HepG2 (cell line): ENCODE data around the gene BEGAIN. TPM values are rescaled to one million over a fixed set of nuclear protein-coding genes. Genes with fewer than 3 reads are reported as not detected.

Experiments
- ATAC-seq: fragments of 200-7000 bp; cut with Tn5 transposase; 3 replicates; pipeline ENCODE4 v1.9.1; 2020; ENCODE audit warnings: mild to moderate bottlenecking, moderate library complexity
- BruUV-seq: library from RNA; stranded (reverse); fragments of 400-500 nt; replicated peaks from 2 replicates; lab custom pipeline; 2021; lab: Mats Ljungman, UMichigan
- CTCF ChIA-PET: fragments of 300-600 bp; formaldehyde crosslinking; extraction: SDS; loops from one replicate; lab custom pipeline; 2021; ENCODE audit warnings: low total read pairs, inconsistent platforms, low intra/inter-chr PET ratio; lab: Yijun Ruan, JAX
- POLR2A ChIA-PET: fragments of 350-600 bp; sonication (Branson Sonifier 250); formaldehyde crosslinking; loops from one replicate; lab custom pipeline; 2020; ENCODE audit warnings: antibody characterized with exemption, inconsistent platforms; lab: Yijun Ruan, JAX
- DNase-seq: peaks from one replicate; pipeline ENCODE4 v3.0.0-alpha.2; 2015; ENCODE audit warnings: low spot score
- FAIRE-seq: peaks from 3 replicates; lab custom pipeline; 2011; peaks lifted over from hg19 to GRCh38; lab: Jason Lieb, UNC
- H2AFZ ChIP-seq: one replicate; pipeline ENCODE4 v1.6.1; 2011; ENCODE audit warnings: low read length, inconsistent platforms
- H3K27ac ChIP-seq: fragments of 300-600 bp; 3 replicates; pipeline ENCODE4 v1.8.0; 2011; ENCODE audit warnings: mixed run types, mild to moderate bottlenecking, mixed read lengths, low read length, inconsistent platforms; ENCODE audit not compliant: insufficient read depth; ENCODE audit errors: extremely low read length
- H3K27me3 ChIP-seq, 2 experiments: fragments of 200-600 bp in 1 of 2; 2 replicates in 1 of 2; 3 replicates in 1 of 2; pipeline versions ENCODE4 v1.6.0 to v1.8.0; 2011; ENCODE audit warnings: low read length in 2 of 2, mild to moderate bottlenecking in 2 of 2, moderate library complexity in 2 of 2, inconsistent platforms in 1 of 2; ENCODE audit not compliant: insufficient read depth in 2 of 2, control insufficient read depth in 1 of 2
- H3K36me3 ChIP-seq, 2 experiments: fragments of 200-600 bp in 1 of 2; replicated peaks in 1 of 2; 2 replicates in 1 of 2; 3 replicates in 1 of 2; pipeline versions ENCODE4 v1.5.1 to v1.8.0; 2011; ENCODE audit warnings: low read length in 2 of 2, inconsistent platforms in 1 of 2; ENCODE audit not compliant: insufficient read depth in 2 of 2, control insufficient read depth in 1 of 2
- H3K4me1 ChIP-seq: 2 replicates; pipeline ENCODE4 v1.5.1; 2012; ENCODE audit warnings: low read length, inconsistent platforms; ENCODE audit not compliant: insufficient read depth
- H3K4me2 ChIP-seq: 2 replicates; pipeline ENCODE4 v1.6.0; 2011; ENCODE audit warnings: low read depth, low read length, inconsistent platforms
- H3K4me3 ChIP-seq, 3 experiments: fragments of 200-600 bp in 1 of 3; sonication (generic), shearing (Covaris generic) in 1 of 3; replicated peaks in 1 of 3; 2 replicates each; pipeline ENCODE4 v1.5.1; 2011 to 2016; ENCODE audit warnings: low read length in 3 of 3, inconsistent platforms in 2 of 3, low read depth in 2 of 3, mild to moderate bottlenecking in 2 of 3, control low read depth in 1 of 3, mixed read lengths in 1 of 3; ENCODE audit not compliant: insufficient read depth in 1 of 3
- H3K79me2 ChIP-seq: one replicate; pipeline ENCODE4 v1.6.1; 2011; ENCODE audit warnings: low read length, inconsistent platforms; ENCODE audit not compliant: insufficient read depth
- H3K9ac ChIP-seq: 2 replicates; pipeline ENCODE4 v1.6.0; 2011; ENCODE audit warnings: mild to moderate bottlenecking, low read depth, low read length, inconsistent platforms; ENCODE audit not compliant: insufficient read depth
- H3K9me3 ChIP-seq: 2 replicates; pipeline ENCODE4 v1.5.1; 2012; ENCODE audit warnings: mild to moderate bottlenecking, low read length
- H4K20me1 ChIP-seq: 2 replicates; pipeline ENCODE4 v1.6.0; 2011; ENCODE audit warnings: inconsistent platforms, mild to moderate bottlenecking, low read length, moderate library complexity; ENCODE audit not compliant: insufficient read depth
- CCDC6 ChIP-seq: sonication (generic); formaldehyde crosslinking; IDR thresholded peaks from 2 replicates; pipeline ENCODE4 v1.8.1; 2022; ENCODE audit warnings: mild to moderate bottlenecking, missing genetic modification reagents, moderate library complexity
- MZF1 ChIP-seq: sonication (generic); formaldehyde crosslinking; IDR thresholded peaks from 2 replicates; pipeline ENCODE4 v1.8.1; 2023; ENCODE audit warnings: mild to moderate bottlenecking, missing genetic modification reagents, borderline replicate concordance
- PCBP2 ChIP-seq: fragments of 200-400 bp; formaldehyde crosslinking; optimal IDR thresholded peaks from 2 replicates; pipeline ENCODE3; 2018; ENCODE audit warnings: low read length, low read depth; ENCODE audit not compliant: poor library complexity, severe bottlenecking
- PLRG1 ChIP-seq: fragments of 450-650 bp; conservative IDR thresholded peaks from 2 replicates; pipeline ENCODE4 v1.6.1; 2016
- SMARCE1 ChIP-seq: fragments of 450-650 bp; IDR thresholded peaks from 2 replicates; pipeline ENCODE4 v1.6.1; 2017; ENCODE audit warnings: borderline replicate concordance
- TGIF2 ChIP-seq: IDR thresholded peaks from 2 replicates; pipeline ENCODE4 v1.6.1; 2016; ENCODE audit warnings: control low read depth, missing compliant biosample characterization
- ZBTB42 ChIP-seq: sonication (generic); formaldehyde crosslinking; IDR thresholded peaks from 2 replicates; pipeline ENCODE4 v1.5.0; 2020; ENCODE audit warnings: mild to moderate bottlenecking, missing genetic modification reagents
- ZNF260 ChIP-seq: sonication (generic); formaldehyde crosslinking; IDR thresholded peaks from 2 replicates; pipeline ENCODE4 v1.4.0; 2020; ENCODE audit warnings: missing genetic modification reagents, low read depth, mild to moderate bottlenecking, borderline replicate concordance
- ZNF44 ChIP-seq: sonication (generic); formaldehyde crosslinking; IDR thresholded peaks from 2 replicates; pipeline ENCODE4 v1.5.1; 2020; ENCODE audit warnings: mild to moderate bottlenecking, missing genetic modification reagents
- WGBS: methylation state at CpG from one replicate; pipeline ENCODE4 v1.1.6; 2017; ENCODE audit warnings: low lambda C conversion rate; 5-methylcytosine and 5-hydroxymethylcytosine counted together
- in situ Hi-C: cut with HindIII; loops from 2 replicates; pipeline ENCODE4 v1.10.0; 2017; ENCODE audit warnings: low pct_unique_long_range_greater_than_20kb; ENCODE audit not compliant: extremely low pct_ligation_motif_present
- intact Hi-C: fragments of 100-400 bp; cut with micrococcal nuclease; formaldehyde crosslinking; loops from one replicate; pipeline ENCODE4 v1.10.0; 2022; ENCODE audit not compliant: unreplicated experiment
- polyA plus RNA-seq, 8 experiments: library from polyadenylated mRNA; depleted of rRNA in 3 of 8; stranded (reverse) in 7 of 8; unstranded in 1 of 8; fragments of >200 nt; fragmentation: Illumina TruSeq in 4 of 8; extraction: Trizol in 4 of 8; gene quantifications; 2 replicates each; pipeline versions ENCODE4 v1.2.1 to v1.2.3, GENCODE V29; 2011 to 2016; ENCODE audit warnings: low read depth in 4 of 8, missing spikeins in 1 of 8, mixed read lengths in 1 of 8; ENCODE audit not compliant: insufficient read depth in 1 of 8
- total RNA-seq, 5 experiments: library from RNA; depleted of rRNA; stranded (reverse); fragments of >200 nt; fragmentation: Illumina TruSeq; extraction: Trizol; gene quantifications; 2 replicates each; pipeline ENCODE4 v1.2.3, GENCODE V29; 2016; ENCODE audit warnings: low read depth in 1 of 5
- TF ChIP-seq, protein P1 (sequence below): sonication (generic); formaldehyde crosslinking; IDR thresholded peaks from 2 replicates; pipeline ENCODE4 v1.5.0; 2020; ENCODE audit warnings: mild to moderate bottlenecking, missing genetic modification reagents
- TF ChIP-seq, protein P2 (sequence below): sonication (generic); formaldehyde crosslinking; IDR thresholded peaks from 2 replicates; pipeline ENCODE4 v1.4.0; 2020; ENCODE audit warnings: missing genetic modification reagents, borderline replicate concordance
- TF ChIP-seq, protein P3 (sequence below): sonication (generic); formaldehyde crosslinking; IDR thresholded peaks from one replicate; pipeline ENCODE4 v1.5.1; 2020; ENCODE audit warnings: mild to moderate bottlenecking, missing genetic modification reagents; ENCODE audit errors: not compliant biosample characterization

The BEGAIN gene
- total and polyA plus RNA-seq, 2 of the 13 experiments (the other 11 are each of a cell fraction or from before 2014, with no cell fraction given): not detected

DNA sequence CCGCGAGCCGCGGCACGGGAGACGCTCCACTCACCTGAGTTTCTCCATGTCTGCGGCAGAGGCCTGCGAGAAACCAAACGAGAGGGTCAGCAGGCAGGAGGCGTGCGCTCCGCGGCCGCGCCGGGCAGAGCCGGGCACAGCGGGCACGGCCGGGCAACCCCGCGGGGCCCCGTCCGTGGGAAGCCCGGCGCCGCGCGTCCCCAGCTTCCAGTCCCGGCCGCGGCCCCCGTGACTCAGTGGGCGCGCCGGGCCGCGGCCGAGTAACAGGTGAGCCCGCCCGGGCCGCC, 19.4 kb downstream of the BEGAIN start:
- Histone ChIP-seq H2AFZ (no peak overlapping the region), H3K4me3 (no peak overlapping the region), H4K20me1 (no peaks in the 10 kb centered on the region), H3K9me3 (no peaks in the 10 kb centered on the region), H3K4me2 (no peak overlapping the region), H3K79me2 (no peaks in the 10 kb centered on the region), H3K4me1 (no peaks in the 10 kb centered on the region), H3K27me3 (peaks cover 19 to 87% of the 10 kb centered on the region in 2 experiments), H3K36me3 (no peaks in the 10 kb centered on the region), H3K27ac (no peak overlapping the region), H3K9ac (no peak overlapping the region)
- BruUV-seq: no TSS peak
- DNase-seq (no peak), ATAC-seq (no peak)
- ChIA-PET POLR2A (no interaction called here), CTCF (no interaction called here)
- TF ChIP-seq CCDC6: no peak
- TF ChIP-seq ZNF44 (CRISPR knock-in tag): no peak
- TF ChIP-seq MZF1 (CRISPR knock-in tag): no peak
- TF ChIP-seq, protein P1, sequence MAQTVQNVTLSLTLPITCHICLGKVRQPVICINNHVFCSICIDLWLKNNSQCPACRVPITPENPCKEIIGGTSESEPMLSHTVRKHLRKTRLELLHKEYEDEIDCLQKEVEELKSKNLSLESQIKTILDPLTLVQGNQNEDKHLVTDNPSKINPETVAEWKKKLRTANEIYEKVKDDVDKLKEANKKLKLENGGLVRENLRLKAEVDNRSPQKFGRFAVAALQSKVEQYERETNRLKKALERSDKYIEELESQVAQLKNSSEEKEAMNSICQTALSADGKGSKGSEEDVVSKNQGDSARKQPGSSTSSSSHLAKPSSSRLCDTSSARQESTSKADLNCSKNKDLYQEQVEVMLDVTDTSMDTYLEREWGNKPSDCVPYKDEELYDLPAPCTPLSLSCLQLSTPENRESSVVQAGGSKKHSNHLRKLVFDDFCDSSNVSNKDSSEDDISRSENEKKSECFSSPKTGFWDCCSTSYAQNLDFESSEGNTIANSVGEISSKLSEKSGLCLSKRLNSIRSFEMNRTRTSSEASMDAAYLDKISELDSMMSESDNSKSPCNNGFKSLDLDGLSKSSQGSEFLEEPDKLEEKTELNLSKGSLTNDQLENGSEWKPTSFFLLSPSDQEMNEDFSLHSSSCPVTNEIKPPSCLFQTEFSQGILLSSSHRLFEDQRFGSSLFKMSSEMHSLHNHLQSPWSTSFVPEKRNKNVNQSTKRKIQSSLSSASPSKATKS (CRISPR knock-in tag): no peak
- no peak for TF ChIP-seq ZNF260 (CRISPR knock-in tag)
- no peak for TF ChIP-seq SMARCE1
- TF ChIP-seq PCBP2: no peak
- TF ChIP-seq, protein P2, sequence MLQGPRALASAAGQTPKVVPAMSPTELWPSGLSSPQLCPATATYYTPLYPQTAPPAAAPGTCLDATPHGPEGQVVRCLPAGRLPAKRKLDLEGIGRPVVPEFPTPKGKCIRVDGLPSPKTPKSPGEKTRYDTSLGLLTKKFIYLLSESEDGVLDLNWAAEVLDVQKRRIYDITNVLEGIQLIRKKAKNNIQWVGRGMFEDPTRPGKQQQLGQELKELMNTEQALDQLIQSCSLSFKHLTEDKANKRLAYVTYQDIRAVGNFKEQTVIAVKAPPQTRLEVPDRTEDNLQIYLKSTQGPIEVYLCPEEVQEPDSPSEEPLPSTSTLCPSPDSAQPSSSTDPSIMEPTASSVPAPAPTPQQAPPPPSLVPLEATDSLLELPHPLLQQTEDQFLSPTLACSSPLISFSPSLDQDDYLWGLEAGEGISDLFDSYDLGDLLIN (CRISPR knock-in tag): no peak
- no peak for TF ChIP-seq TGIF2 (CRISPR knock-in tag)
- TF ChIP-seq ZBTB42 (CRISPR knock-in tag): no peak
- TF ChIP-seq, protein P3, sequence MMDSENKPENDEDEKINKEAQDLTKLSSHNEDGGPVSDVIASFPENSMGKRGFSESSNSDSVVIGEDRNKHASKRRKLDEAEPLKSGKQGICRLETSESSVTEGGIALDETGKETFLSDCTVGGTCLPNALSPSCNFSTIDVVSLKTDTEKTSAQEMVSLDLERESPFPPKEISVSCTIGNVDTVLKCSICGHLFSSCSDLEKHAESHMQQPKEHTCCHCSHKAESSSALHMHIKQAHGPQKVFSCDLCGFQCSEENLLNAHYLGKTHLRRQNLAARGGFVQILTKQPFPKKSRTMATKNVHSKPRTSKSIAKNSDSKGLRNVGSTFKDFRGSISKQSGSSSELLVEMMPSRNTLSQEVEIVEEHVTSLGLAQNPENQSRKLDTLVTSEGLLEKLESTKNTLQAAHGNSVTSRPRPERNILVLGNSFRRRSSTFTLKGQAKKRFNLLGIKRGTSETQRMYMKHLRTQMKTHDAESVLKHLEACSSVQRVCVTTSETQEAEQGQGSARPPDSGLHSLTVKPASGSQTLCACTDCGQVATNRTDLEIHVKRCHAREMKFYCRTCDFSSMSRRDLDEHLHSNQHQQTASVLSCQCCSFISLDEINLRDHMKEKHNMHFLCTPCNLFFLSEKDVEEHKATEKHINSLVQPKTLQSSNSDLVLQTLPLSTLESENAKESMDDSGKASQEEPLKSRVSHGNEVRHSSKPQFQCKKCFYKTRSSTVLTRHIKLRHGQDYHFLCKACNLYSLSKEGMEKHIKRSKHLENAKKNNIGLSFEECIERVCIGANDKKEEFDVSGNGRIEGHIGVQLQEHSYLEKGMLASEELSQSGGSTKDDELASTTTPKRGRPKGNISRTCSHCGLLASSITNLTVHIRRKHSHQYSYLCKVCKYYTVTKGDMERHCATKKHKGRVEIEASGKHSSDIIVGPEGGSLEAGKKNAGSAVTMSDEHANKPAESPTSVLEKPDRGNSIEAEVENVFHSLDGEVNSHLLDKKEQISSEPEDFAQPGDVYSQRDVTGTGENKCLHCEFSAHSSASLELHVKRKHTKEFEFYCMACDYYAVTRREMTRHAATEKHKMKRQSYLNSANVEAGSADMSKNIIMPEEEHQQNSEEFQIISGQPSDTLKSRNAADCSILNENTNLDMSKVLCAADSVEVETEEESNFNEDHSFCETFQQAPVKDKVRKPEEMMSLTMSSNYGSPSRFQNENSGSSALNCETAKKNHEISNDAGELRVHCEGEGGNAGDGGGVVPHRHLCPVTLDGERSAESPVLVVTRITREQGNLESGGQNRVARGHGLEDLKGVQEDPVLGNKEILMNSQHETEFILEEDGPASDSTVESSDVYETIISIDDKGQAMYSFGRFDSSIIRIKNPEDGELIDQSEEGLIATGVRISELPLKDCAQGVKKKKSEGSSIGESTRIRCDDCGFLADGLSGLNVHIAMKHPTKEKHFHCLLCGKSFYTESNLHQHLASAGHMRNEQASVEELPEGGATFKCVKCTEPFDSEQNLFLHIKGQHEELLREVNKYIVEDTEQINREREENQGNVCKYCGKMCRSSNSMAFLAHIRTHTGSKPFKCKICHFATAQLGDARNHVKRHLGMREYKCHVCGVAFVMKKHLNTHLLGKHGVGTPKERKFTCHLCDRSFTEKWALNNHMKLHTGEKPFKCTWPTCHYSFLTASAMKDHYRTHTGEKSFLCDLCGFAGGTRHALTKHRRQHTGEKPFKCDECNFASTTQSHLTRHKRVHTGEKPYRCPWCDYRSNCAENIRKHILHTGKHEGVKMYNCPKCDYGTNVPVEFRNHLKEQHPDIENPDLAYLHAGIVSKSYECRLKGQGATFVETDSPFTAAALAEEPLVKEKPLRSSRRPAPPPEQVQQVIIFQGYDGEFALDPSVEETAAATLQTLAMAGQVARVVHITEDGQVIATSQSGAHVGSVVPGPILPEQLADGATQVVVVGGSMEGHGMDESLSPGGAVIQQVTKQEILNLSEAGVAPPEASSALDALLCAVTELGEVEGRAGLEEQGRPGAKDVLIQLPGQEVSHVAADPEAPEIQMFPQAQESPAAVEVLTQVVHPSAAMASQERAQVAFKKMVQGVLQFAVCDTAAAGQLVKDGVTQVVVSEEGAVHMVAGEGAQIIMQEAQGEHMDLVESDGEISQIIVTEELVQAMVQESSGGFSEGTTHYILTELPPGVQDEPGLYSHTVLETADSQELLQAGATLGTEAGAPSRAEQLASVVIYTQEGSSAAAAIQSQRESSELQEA: no peak
- TF ChIP-seq PLRG1: no peak
- TF ChIP-seq, all 625 proteins: peak for 0
- in situ Hi-C loops (no loop called here), intact Hi-C loops (no loop called here)
- WGBS: 0% methylated on average over 3 of the region's 42 CpGs
- FAIRE-seq: no peak
